SJCRH30 (cell line): ENCODE data around the gene ASB10. TPM values are rescaled to one million over a fixed set of nuclear protein-coding genes. Genes with fewer than 3 reads are reported as not detected.
A peak's percentile ranks its signal among the peaks of the same experiment; 100 is the strongest.

Experiments used
- DNase-seq, 2 experiments: peaks; one replicate each; pipeline ENCODE4 v3.0.0-alpha.2; 2015 to 2020
- H3K27ac ChIP-seq: fragments of 250-450 bp; sonication (Bioruptor Pico); 2 replicates; pipeline ENCODE4 v1.5.1; 2020; ENCODE audit warnings: mild to moderate bottlenecking, moderate library complexity
- H3K27me3 ChIP-seq: fragments of 250-450 bp; sonication (Bioruptor Pico); 2 replicates; pipeline ENCODE4 v1.5.1; 2020; ENCODE audit warnings: mild to moderate bottlenecking, moderate library complexity
- H3K36me3 ChIP-seq: fragments of 250-450 bp; sonication (Bioruptor Pico); 2 replicates; pipeline ENCODE4 v1.5.1; 2020; ENCODE audit warnings: mild to moderate bottlenecking, moderate library complexity
- H3K4me1 ChIP-seq: fragments of 250-450 bp; sonication (Bioruptor Pico); 2 replicates; pipeline ENCODE4 v1.5.1; 2020; ENCODE audit warnings: mild to moderate bottlenecking, moderate library complexity
- H3K4me3 ChIP-seq: fragments of 250-450 bp; sonication (Bioruptor Pico); 2 replicates; pipeline ENCODE4 v1.5.1; 2020; ENCODE audit warnings: mild to moderate bottlenecking, moderate library complexity
- H3K9me3 ChIP-seq: fragments of 250-450 bp; sonication (Bioruptor Pico); replicated peaks from 2 replicates; pipeline ENCODE4 v1.5.1; 2020; ENCODE audit warnings: mild to moderate bottlenecking, moderate library complexity
- total RNA-seq: library from RNA; depleted of rRNA; stranded (reverse); fragments of >200 nt; shearing (Covaris generic); gene quantifications from 2 replicates; pipeline ENCODE4 v1.2.3, GENCODE V29; 2014; rRNA removed

The ASB10 gene
- total RNA-seq, result not detected in 2 replicates

- Histone ChIP-seq H3K4me3 (no peak within 1 kb of the TSS), H3K9me3 (no peaks in the 10 kb centered on the region), H3K36me3 (no peaks in the 10 kb centered on the region), H3K27me3 (peaks cover 12% of the 10 kb centered on the region; the same call in 1 of the 2 replicates), H3K4me1 (peaks cover 6% of the 10 kb centered on the region), H3K27ac (no peak within 1 kb of the TSS)
- no peak for DNase-seq
Observed at GRCh38 chr7:151186640-151187408, at the start of gene ASB10. ASB10 (minus strand) TSS chr7:151187250; CDS start chr7:151187130, 120 bp downstream.

GRCh38 chr7:151236406-151236805 is 49.4 kb upstream of the ASB10 start:
- H3K36me3 ChIP-seq, result peaks cover 60% of the 10 kb centered on the region
- H3K9me3 ChIP-seq, result no peaks in the 10 kb centered on the region
- no peak overlapping the region for H3K27ac ChIP-seq
- H3K4me1 ChIP-seq, result peaks cover 2% of the 10 kb centered on the region; the same call in 1 of the 2 replicates
- no peaks in the 10 kb centered on the region for H3K27me3 ChIP-seq
- no peak for DNase-seq
- no peak overlapping the region for H3K4me3 ChIP-seq

GRCh38 chr7:151235091-151235787 is 48.2 kb upstream of the ASB10 start:
- Histone ChIP-seq H3K27ac (no peak overlapping the region), H3K4me1 (peaks cover 2% of the 10 kb centered on the region; the same call in 1 of the 2 replicates), H3K9me3 (no peaks in the 10 kb centered on the region), H3K27me3 (no peaks in the 10 kb centered on the region), H3K4me3 (no peak overlapping the region), H3K36me3 (peaks cover 48% of the 10 kb centered on the region)
- no peak for DNase-seq

- H3K4me1 ChIP-seq, result peaks cover 2% of the 10 kb centered on the region; the same call in 1 of the 2 replicates
- no peak overlapping the region for H3K4me3 ChIP-seq
- H3K9me3 ChIP-seq, result no peaks in the 10 kb centered on the region
- H3K27ac ChIP-seq, result no peak overlapping the region
- H3K27me3 ChIP-seq, result no peaks in the 10 kb centered on the region
- DNase-seq, result no peak
- H3K36me3 ChIP-seq, result peaks cover 34% of the 10 kb centered on the region
Observed at GRCh38 chr7:151233804-151234203, 46.8 kb upstream of the ASB10 start.

- peak overlapping the region; percentile 81 for H3K4me3 ChIP-seq
- H3K27me3 ChIP-seq, result no peaks in the 10 kb centered on the region
- H3K9me3 ChIP-seq, result no peaks in the 10 kb centered on the region
- peak overlapping the region; percentile 58 for H3K27ac ChIP-seq
- peak; percentile 57 to 65 for DNase-seq
- peaks cover 2% of the 10 kb centered on the region; the same call in 1 of the 2 replicates for H3K4me1 ChIP-seq
- H3K36me3 ChIP-seq, result peaks cover 27% of the 10 kb centered on the region
Observed at GRCh38 chr7:151232917-151233701, 46.1 kb upstream of the ASB10 start.

GRCh38 chr7:151232091-151232916 is 45.3 kb upstream of the ASB10 start, which contains the start of gene CHPF2:
CHPF2 (plus strand) TSS chr7:151232483; CDS start chr7:151234012, 1,529 bp downstream.
- Histone ChIP-seq H3K27ac (peak within 1 kb of the TSS; percentile 58), H3K27me3 (no peaks in the 10 kb centered on the region), H3K9me3 (no peaks in the 10 kb centered on the region), H3K4me3 (peak within 1 kb of the TSS; percentile 81), H3K36me3 (peaks cover 20% of the 10 kb centered on the region), H3K4me1 (peaks cover 2% of the 10 kb centered on the region; the same call in 1 of the 2 replicates)
- peak; percentile 90 to 91 for DNase-seq

- H3K27me3 ChIP-seq, result no peaks in the 10 kb centered on the region
- H3K27ac ChIP-seq, result no peak overlapping the region
- no peak for DNase-seq
- peaks cover 8% of the 10 kb centered on the region for H3K36me3 ChIP-seq
- H3K9me3 ChIP-seq, result no peaks in the 10 kb centered on the region
- H3K4me1 ChIP-seq, result peaks cover 4% of the 10 kb centered on the region; the same call in 1 of the 2 replicates
- no peak overlapping the region for H3K4me3 ChIP-seq
Observed at GRCh38 chr7:151231080-151231479, 44.0 kb upstream of the ASB10 start.

GRCh38 chr7:151229249-151229648 is 42.2 kb upstream of the ASB10 start:
- no peak overlapping the region for H3K4me3 ChIP-seq
- no peak overlapping the region for H3K27ac ChIP-seq
- no peaks in the 10 kb centered on the region for H3K9me3 ChIP-seq
- peaks cover 14% of the 10 kb centered on the region for H3K36me3 ChIP-seq
- H3K4me1 ChIP-seq, result peaks cover 14% of the 10 kb centered on the region; the same call in 1 of the 2 replicates
- H3K27me3 ChIP-seq, result no peaks in the 10 kb centered on the region
- no peak for DNase-seq

GRCh38 chr7:151228024-151228866 is 41.2 kb upstream of the ASB10 start:
- H3K27me3 ChIP-seq, result no peaks in the 10 kb centered on the region
- peaks cover 12% of the 10 kb centered on the region; the same call in 1 of the 2 replicates for H3K4me1 ChIP-seq
- peaks cover 22% of the 10 kb centered on the region for H3K36me3 ChIP-seq
- H3K9me3 ChIP-seq, result no peaks in the 10 kb centered on the region
- no peak overlapping the region for H3K27ac ChIP-seq
- no peak for DNase-seq
- peak overlapping the region; percentile 65 for H3K4me3 ChIP-seq

GRCh38 chr7:151226875-151227782 is 40.1 kb upstream of the ASB10 start, which contains the start of gene ABCF2:
ABCF2 (minus strand) TSS chr7:151227205; CDS start chr7:151226458, 747 bp downstream.
- DNase-seq, result peak; percentile 99
- H3K4me1 ChIP-seq, result peaks cover 12% of the 10 kb centered on the region; the same call in 1 of the 2 replicates

GRCh38 chr7:151226560-151226874 is 39.5 kb upstream of the ASB10 start:
- Histone ChIP-seq H3K27ac (peak overlapping the region; percentile 9; the same call in 1 of the 2 replicates), H3K27me3 (no peaks in the 10 kb centered on the region), H3K36me3 (peaks cover 40% of the 10 kb centered on the region), H3K9me3 (no peaks in the 10 kb centered on the region), H3K4me1 (peaks cover 12% of the 10 kb centered on the region; the same call in 1 of the 2 replicates), H3K4me3 (peak overlapping the region; percentile 65)
- DNase-seq, result no peak

More at GRCh38 chr7:151226875-151227782, 40.1 kb upstream of the ASB10 start, which contains the start of gene ABCF2:
- H3K9me3 ChIP-seq, result no peaks in the 10 kb centered on the region
- H3K4me3 ChIP-seq, result peak within 1 kb of the TSS; percentile 65
- no peaks in the 10 kb centered on the region for H3K27me3 ChIP-seq
- peaks cover 33% of the 10 kb centered on the region for H3K36me3 ChIP-seq
- H3K27ac ChIP-seq, result peak within 1 kb of the TSS; percentile 35; the same call in 1 of the 2 replicates

GRCh38 chr7:151225948-151226510 is 39.0 kb upstream of the ASB10 start:
- Histone ChIP-seq H3K4me1 (peaks cover 12% of the 10 kb centered on the region; the same call in 1 of the 2 replicates), H3K27ac (no peak overlapping the region), H3K4me3 (peak overlapping the region; percentile 65), H3K9me3 (no peaks in the 10 kb centered on the region), H3K36me3 (peaks cover 42% of the 10 kb centered on the region), H3K27me3 (no peaks in the 10 kb centered on the region)
- DNase-seq, result no peak
